GM19023 (cell line): Measurements from ENCODE around the gene OR5C1.
"Not testable (repeated sequence)": the region's sequence is repeated elsewhere in the genome, so short reads cannot be mapped to it uniquely, and the experiment has no call there.

Experiments
- ATAC-seq: cut with Tn5 transposase; IDR thresholded peaks from one replicate; pipeline ENCODE4 v1.9.1; 2021; ENCODE audit warnings: mild to moderate bottlenecking, moderate library complexity; ENCODE audit not compliant: unreplicated experiment

Gene OR5C1

DNA sequence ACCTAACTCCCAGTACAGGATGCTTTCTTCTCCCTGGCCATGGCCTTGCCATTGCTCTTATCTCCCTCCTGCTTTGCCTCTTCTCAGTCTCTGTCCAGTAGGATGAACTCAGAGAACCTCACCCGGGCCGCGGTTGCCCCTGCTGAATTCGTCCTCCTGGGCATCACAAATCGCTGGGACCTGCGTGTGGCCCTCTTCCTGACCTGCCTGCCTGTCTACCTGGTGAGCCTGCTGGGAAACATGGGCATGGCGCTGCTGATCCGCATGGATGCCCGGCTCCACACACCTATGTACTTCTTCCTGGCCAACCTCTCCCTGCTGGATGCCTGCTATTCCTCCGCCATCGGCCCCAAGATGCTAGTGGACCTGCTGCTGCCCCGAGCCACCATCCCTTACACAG is at the start of gene OR5C1:
Gene OR5C1 (plus strand): TSS at position 103 of the 400 bp plus-strand sequence. CDS start 0 bp downstream, at position 103.
- no peak for ATAC-seq

DNA sequence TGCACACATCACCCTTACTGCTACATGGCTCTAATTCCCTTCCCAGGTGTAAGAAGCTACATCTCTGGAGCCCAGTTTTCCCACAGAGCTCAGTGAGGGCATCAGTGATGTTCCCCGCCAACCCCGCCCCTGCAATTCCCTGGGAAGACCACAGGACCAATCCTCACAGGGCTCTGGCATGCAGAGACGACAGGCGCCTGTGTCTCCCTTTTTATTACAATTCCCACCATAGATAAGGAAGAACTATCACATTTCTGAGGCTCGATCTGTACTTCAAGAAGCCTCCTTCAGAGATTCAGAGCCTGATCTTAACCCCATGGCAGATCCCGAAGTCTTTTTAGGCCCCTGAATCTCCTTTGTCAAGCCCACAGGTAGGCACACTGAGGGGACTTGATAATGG is 46.7 kb upstream of the OR5C1 start, which contains the start of gene OR1L6:
Gene OR1L6 (plus strand): TSS at position 301 of the 400 bp plus-strand sequence. CDS start 7,545 bp downstream, outside the sequence.
- ATAC-seq, result no peak

DNA sequence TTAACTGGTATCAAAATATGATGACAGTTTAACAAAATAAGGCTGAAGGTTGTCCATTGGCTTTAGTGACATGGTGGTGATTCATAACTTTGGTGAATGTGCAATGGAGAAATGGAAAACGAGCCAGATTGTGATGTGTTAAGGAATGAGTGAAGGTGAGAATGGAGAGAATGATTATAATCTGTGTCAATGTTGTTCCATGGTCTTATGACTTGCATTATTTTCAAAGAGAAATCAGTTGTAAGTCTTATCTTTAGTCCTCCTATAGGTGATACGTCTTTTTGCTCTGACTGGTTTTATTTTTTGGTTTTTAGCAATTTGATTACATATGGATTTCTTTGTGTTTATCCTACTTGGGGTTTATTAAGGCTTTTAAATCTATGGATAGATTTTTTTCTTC is 33.9 kb upstream of the OR5C1 start:
- no peak for ATAC-seq

DNA sequence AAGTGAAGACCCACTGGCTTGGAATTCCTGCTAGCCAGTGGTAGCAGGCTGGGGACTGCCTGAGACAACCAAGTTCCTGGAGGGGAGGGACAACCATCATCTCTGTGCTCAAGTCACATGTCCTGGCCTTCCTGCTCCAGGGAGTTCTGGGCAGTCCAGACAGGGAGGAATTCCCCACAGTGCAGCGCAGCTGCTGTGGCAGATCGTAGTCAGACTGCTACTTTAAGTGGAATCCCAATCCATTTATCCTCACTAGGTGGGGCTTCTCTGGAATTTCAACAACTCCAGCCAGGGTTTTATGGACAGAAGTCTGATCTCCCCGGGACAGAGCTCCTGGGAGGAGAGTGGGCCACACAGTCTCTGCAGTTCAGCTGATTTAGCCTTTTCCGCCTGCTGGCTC is 20.9 kb upstream of the OR5C1 start:
- no peak for ATAC-seq

DNA sequence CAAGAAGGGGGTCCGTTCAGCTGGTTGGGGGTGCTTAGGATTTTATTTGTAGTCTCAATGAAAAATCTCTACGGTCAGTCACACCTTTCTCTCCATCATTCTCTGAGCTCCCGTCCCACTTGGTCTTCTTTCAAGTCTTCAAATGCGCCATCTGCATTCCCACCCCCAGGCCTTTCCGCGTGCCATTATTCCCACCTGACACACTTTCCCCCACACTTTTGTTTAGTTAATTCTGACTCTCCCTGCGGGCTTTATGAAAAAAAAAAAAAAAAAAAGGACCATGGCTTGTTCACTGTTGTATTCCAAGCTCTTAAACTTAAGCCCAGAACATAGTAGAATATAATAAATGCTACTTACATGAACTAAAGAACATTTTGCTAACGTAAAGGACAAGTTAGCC is 11.7 kb upstream of the OR5C1 start:
- no peak for ATAC-seq

DNA sequence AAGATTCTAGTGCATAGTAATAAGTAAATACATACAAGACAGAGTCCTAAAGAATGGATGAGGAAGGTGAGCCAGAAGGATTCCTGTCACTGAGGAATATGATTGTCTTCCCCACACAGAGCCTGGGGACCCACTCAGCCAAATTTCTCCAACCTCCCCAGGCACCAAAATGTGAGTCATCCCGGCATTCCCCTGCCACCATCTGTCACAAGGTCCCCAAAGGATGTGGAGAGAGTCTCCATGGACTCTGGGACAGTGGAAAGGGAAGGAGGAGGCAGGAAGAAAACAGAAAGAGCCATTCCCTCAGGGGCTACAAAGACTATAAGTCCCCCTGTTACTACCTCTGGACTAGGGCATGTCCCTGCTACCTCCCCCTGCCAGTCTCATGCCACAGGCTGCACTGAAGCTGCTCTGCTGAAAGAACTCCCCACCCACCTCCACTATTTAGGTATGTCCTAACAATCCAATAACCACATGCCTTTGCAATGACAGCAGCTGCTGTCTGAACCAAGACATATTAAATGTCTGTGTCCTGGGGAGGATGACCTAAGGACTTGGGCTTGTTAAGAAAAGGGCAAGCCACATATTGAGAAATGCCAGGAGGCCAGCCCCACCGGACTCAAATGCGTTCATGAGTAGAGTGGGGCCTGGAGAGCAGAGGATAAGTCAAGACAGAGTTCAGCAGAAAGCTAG is 10.7 kb upstream of the OR5C1 start:
- no peak for ATAC-seq

DNA sequence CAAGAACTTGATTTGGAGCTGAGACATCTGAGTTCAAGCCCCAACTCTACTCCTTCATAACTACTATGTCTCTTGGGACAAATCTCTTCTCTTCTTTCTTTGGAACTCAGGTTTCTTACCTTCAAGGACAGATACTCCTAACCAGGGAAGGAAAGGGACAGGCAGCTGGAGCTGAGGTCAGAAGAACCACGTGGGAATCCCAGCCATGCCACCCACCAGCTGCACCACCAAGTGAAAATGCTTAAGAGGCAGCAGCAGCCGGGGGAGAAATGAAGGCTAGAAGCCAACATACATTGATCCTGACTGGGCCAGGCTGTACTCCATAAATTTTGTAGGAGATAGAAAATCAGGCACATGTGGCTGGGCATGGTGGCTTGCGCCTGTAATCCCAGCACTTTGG is 9.6 kb upstream of the OR5C1 start:
- no peak for ATAC-seq

DNA sequence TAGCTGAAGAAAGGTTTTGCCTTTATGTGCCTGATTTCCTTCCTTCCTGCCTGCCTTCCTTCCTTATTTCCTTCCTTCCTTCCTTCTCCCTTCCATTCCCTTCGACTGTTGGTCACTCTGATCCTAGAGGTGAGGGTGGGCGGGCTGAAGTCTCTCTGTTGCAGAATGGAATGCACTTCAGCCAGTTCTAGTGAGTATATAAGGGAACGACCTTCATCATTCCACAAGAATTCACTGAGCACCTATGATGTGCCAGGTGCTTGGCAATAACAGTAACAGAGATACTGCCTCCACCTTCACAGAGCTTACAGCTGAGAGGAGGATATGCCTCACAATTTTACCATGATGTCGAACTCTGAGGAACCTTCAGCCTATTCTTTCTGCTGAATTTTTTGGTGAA is 8.7 kb upstream of the OR5C1 start:
- ATAC-seq, result no peak

DNA sequence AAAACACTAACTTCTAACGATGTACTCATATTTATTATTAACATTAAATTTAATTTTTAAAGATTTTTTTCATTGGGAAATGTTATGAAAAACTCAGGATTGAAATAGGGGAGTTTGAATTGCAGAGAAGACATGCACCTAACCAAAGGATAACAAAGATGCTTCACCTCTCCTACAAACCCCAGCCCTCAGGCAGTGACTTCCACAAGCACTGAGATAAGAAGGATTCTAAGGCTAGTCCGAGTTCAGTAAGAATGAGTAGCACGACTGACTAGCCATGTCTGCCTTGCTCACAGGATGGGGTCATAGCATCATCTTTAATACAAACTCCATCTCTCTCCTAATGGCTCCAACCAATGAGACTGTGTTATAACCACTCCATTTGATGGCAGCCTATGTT is 7.1 kb upstream of the OR5C1 start:
- no peak for ATAC-seq

DNA sequence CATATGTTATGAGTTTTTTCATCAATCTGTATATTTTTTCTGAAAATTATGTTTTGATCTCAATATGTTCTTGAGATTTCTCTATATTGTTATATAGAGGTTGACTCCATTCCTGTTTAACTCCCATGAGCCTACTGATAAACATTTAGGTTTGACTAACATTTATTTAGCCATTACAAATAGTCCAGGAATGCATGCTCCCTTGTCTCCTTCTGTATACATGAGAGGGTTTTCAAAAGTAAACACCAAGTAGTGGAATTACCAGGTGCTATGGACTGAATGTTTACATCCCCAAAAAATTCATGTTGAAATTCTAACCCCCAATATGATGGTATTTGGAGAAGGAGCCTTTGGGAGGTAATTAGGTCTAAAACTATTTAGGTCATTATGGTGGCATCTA is 3.5 kb upstream of the OR5C1 start:
- ATAC-seq, result no peak

DNA sequence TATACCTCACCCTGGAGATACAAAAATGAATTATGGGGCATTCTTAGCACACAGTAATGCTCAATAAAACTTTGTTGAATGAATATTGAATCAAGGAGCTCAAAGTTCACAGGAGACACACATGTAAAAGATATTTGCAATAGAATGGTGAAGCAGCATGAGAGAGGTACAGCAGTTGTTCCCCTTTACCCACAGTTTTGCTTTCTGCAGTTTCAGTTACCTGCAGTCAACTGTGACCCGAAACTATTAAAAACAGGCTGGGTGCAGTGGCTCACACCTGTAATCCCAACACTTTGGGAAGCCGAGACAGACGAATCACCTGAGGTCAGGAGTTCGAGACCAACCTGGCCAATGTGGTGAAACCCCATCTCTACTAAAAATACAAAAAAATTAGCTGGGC is 2.4 kb upstream of the OR5C1 start:
- no peak for ATAC-seq

DNA sequence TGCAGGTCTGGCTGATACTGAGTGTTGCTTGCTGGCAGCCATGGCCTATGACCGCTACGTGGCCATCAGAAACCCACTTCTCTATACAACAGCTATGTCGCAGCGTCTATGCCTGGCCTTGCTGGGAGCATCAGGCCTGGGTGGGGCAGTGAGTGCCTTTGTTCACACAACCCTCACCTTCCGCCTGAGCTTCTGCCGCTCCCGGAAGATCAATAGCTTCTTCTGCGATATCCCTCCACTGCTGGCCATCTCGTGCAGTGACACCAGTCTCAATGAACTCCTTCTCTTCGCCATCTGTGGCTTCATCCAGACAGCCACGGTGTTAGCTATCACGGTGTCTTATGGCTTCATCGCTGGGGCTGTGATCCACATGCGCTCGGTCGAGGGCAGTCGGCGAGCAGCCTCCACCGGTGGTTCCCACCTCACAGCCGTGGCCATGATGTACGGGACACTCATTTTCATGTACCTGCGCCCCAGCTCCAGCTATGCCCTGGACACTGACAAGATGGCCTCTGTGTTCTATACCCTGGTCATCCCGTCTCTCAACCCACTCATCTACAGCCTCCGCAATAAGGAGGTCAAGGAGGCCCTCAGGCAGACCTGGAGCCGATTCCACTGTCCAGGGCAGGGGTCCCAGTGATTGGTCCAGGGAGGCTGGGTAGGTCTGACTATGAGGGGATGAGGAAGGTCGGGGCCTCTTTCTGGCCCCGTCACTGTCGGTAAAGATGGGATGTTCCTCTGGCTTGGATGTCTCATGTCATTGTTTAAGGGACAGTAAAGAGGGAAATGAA is 718 bp downstream of the OR5C1 start:
- no peak for ATAC-seq

DNA sequence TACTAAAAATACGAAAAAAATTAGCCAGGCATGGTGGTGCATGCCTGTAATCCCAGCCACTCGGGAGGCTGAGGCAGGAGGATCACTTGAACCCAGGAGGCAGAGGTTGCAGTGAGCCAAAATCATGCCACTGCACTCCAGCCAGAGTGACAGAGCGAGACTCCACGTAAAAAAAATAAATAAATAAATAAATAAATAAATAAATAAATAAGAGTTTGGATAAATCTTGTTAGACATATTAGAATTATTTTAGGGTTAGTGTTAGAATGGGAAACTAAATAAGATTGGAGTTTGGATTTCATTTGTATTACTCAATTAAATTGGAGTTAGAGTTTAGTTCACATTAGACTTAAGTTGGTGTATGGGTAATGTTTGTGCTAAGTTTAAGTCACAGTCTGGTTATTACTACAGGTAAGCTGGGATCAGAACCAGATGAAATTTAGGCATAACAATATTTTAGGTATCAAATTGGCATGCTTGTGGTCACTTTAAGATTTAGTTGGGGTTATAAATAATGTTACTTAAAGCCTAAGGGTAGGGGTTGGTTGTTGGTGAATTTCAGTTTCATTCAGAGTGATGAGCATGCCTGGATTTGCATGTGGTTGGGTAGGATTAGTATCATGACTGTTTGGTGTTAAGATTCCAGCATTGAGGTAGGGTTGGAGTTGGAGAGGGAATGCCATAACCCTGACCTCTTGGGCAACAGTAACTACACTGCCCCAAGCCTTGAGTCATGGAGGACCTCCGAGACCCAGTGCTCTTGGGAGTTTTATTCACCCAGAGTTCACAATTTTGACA is 3.3 kb downstream of the OR5C1 start:
- ATAC-seq, result no peak

DNA sequence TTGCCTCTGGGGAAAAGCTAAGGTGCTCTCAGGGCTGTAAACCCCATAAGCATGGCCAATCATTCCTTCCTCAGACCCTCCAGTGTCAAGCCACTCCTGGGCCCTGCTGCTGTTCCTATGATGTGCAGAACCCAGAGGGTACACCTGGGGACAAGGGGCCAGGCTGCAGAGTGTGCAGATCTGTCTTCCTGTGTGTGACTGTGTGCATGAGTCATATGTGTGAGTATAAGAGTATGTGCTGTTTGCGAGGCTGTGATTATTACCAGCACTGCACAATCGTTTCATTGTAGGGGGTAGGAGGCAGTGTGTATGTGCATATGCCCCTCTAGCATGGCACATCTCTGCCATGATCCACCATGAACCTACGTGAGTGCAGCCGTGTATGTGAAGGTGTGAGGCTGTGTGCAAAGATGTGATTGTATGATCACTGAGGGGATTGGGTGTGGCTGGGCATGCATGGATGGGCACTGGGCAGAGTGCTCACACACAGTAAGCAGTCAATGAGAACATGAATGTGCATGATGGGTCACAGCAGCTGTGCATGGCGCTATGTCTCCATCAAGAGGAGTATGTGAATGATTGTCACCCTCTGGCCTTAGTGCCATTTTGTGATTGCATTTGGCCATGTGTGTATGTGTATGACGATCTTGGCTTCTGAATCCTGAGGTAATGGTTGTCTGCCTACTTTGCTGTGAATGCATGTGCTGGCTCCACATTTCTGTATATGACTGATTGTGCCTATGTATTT is 8.8 kb downstream of the OR5C1 start:
- ATAC-seq, result no peak

DNA sequence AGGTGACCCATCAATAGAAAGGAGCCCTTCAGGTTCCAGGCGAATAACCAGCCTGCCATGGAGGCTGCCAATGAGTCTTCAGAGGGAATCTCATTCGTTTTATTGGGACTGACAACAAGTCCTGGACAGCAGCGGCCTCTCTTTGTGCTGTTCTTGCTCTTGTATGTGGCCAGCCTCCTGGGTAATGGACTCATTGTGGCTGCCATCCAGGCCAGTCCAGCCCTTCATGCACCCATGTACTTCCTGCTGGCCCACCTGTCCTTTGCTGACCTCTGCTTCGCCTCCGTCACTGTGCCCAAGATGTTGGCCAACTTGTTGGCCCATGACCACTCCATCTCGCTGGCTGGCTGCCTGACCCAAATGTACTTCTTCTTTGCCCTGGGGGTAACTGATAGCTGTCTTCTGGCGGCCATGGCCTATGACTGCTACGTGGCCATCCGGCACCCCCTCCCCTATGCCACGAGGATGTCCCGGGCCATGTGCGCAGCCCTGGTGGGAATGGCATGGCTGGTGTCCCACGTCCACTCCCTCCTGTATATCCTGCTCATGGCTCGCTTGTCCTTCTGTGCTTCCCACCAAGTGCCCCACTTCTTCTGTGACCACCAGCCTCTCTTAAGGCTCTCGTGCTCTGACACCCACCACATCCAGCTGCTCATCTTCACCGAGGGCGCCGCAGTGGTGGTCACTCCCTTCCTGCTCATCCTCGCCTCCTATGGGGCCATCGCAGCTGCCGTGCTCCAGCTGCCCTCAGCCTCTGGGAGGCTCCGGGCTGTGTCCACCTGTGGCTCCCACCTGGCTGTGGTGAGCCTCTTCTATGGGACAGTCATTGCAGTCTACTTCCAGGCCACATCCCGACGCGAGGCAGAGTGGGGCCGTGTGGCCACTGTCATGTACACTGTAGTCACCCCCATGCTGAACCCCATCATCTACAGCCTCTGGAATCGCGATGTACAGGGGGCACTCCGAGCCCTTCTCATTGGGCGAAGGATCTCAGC is 11.6 kb downstream of the OR5C1 start, which contains the start of gene OR1K1:
Gene OR1K1 (plus strand): TSS at position 58 of the 995 bp plus-strand sequence. CDS start 0 bp downstream, at position 58.
- no peak for ATAC-seq

DNA sequence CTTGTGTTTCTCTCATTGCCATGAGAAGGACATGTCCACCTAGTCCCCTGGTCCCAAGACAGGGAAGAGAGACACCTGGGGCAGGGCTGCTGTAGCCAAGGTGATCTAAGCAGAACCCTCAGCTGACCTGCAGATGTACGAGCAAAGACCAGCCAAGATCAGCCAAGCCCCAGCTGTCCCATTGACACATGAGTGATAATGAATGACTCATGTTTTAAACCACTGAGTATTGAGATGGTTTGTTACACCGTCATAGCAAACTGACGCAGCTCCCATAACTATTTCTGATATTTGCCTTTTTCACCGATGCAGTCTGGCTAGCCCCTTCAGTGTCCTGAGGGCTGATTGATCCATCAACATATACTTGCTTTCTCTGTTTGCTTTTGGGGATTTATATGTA is 17.9 kb downstream of the OR5C1 start:
- no peak for ATAC-seq

DNA sequence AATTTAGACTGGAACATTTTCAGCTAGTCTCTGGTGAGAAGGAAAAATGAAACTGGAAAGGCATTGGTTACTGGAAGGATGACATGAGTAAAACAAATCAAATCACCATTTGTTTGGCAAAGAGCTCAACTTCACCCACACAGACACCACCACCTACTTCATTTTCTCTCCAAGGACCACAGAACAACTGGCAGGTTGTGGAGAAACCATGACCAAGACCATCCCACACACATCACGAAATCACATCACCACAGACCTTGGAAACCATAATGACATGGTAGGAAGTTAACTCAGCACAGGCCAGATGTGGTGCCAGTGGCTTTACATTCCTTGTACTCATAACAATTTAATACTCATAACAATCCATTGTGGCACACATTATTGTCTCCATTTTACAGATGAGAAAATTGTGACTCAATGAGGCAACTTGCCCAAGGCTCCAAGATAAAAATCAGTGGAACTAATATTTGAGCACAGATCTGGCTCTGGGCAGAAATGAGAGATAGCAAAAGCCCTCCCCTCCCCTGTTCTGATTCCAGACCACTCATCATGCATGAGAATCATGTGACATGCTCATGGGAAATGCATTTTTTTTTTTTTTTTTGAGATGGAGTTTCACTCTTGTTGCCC is 18.7 kb downstream of the OR5C1 start:
- no peak for ATAC-seq

DNA sequence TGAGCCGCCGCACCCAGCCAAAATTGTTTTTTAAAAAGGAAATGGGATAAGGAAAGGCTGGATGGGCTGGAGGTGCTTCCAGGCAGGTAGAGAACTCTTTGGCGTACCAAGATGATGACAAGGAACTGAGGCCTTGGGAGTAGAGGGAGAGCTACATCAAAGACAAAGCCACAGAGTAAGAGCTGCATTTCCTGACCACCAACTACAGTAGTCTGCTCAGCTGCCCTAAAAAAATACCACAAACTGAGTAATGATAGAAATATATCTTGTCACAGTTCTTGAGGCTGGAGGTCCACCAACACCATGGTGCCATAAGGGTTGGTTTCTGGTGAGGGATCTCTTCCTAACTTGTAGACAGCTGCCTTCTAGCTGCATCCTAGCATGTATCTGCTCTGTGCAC is 19.4 kb downstream of the OR5C1 start:
- no peak for ATAC-seq

DNA sequence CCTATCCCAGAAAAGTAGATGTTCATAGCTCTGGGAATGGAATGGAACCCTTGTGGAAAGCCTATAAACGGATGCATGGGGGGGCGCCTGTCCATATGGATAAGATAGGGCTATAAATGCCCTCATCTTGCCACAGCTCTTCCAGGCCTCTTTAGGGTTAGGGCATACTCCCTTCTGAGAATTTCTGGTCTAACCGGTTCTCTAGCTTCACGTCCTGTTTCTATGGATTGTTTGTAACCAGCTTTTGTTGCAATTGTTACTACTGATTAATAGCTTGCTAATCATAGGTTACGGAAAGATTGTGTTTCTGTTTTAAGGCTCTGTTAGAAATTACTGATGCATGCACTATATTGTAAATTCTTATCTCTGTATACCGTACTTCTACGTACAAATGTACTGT is 20.5 kb downstream of the OR5C1 start:
- ATAC-seq, result not testable (repeated sequence)
